OCI-LY3 (cell line): Measurements from ENCODE around the gene ARID3B.

Source experiments
- CTCF ChIP-seq: fragments of 200-600, 300-600 bp; sonication (generic); IDR thresholded peaks from 2 replicates; pipeline ENCODE4 v1.5.1; 2014; ENCODE audit warnings: antibody characterized with exemption, low read length, low read depth
- EZH2phosphoT487 ChIP-seq: fragments of 200-600 bp; shearing (Covaris generic); IDR thresholded peaks from 2 replicates; pipeline ENCODE4 v1.6.1; 2018; ENCODE audit warnings: antibody characterized with exemption, mixed run types, low read depth

GRCh38 chr15:74555192-74555591 is 14.2 kb downstream of the ARID3B start:
- no peak for TF ChIP-seq CTCF
- no peak for TF ChIP-seq EZH2phosphoT487
